K562 treated with DMSO at 1 percent for 12 hours (cell line): Measurements from ENCODE around the gene CYP2C19. TPM values are rescaled to one million over a fixed set of nuclear protein-coding genes. Genes with fewer than 3 reads are reported as not detected.

ENCODE experiments used
- total RNA-seq: library from RNA; unstranded; fragments of 300-600 nt; gene quantifications from 2 replicates; pipeline ENCODE4 v1.2.3, GENCODE V29; 2022; ENCODE audit not compliant: insufficient read depth

Gene CYP2C19
- total RNA-seq, result not detected in 2 replicates

DNA sequence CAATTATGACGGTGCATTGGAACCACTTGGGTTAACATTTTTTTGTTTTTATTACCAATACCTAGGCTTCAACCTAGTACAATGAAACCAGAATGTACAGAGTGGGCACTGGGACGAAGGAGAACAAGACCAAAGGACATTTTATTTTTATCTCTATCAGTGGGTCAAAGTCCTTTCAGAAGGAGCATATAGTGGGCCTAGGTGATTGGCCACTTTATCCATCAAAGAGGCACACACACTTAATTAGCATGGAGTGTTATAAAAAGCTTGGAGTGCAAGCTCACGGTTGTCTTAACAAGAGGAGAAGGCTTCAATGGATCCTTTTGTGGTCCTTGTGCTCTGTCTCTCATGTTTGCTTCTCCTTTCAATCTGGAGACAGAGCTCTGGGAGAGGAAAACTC, at the start of gene CYP2C19:
Gene CYP2C19, plus strand, starts transcription at position 289 of the 400 bp plus-strand sequence. Its CDS starts 25 bp downstream, at position 314.

Other genes starting within 250 kb of the CYP2C19 start
- gene HELLS, start 216.9 kb upstream of the CYP2C19 start, total RNA-seq, result 3.2 and 41.5 TPM in 2 replicates
- not detected in 2 replicates for gene CYP2C18, start 79.0 kb upstream of the CYP2C19 start, total RNA-seq
- gene CYP2C9, start 176.0 kb downstream of the CYP2C19 start, total RNA-seq, result not detected in 2 replicates